Panc1 (cell line): ENCODE data around the gene PRPF40A.
"Not testable (repeated sequence)": the region's sequence is repeated elsewhere in the genome, so short reads cannot be mapped to it uniquely, and the experiment has no call there.

ENCODE experiments used
- CTCF ChIP-seq: fragments of 450-650 bp; IDR thresholded peaks from 2 replicates; pipeline ENCODE4 v1.5.1; 2017; ENCODE audit warnings: mild to moderate bottlenecking
- POLR2AphosphoS5 ChIP-seq: IDR thresholded peaks from 2 replicates; pipeline ENCODE4 v1.6.1; 2012; ENCODE audit warnings: mild to moderate bottlenecking, low read depth, low read length, moderate library complexity

- not testable (repeated sequence) for TF ChIP-seq CTCF, POLR2AphosphoS5
These were observed 45.9 kb upstream of the PRPF40A start for GRCh38 chr2:152763208-152763607.
